HUES64 (cell line): Measurements from ENCODE around the gene PLPP3.

Experiments used
- H3K27ac ChIP-seq: 2 replicates; pipeline ENCODE4 v1.7.0; 2013; ENCODE audit warnings: low read depth, low read length, inconsistent platforms
- H3K27me3 ChIP-seq: 2 replicates; pipeline ENCODE4 v1.6.1; 2013; ENCODE audit warnings: mild to moderate bottlenecking, low read length; ENCODE audit not compliant: insufficient read depth
- H3K36me3 ChIP-seq: 2 replicates; pipeline ENCODE4 v1.6.1; 2013; ENCODE audit warnings: mild to moderate bottlenecking, low read length; ENCODE audit not compliant: insufficient read depth
- H3K4me1 ChIP-seq: 2 replicates; pipeline ENCODE4 v1.6.1; 2013; ENCODE audit warnings: mild to moderate bottlenecking, low read length, moderate library complexity; ENCODE audit not compliant: insufficient read depth
- H3K4me3 ChIP-seq: 2 replicates; pipeline ENCODE4 v1.5.1; 2013; ENCODE audit warnings: mild to moderate bottlenecking, low read length, moderate library complexity
- H3K9ac ChIP-seq: 2 replicates; pipeline ENCODE4 v1.6.1; 2013; ENCODE audit warnings: mild to moderate bottlenecking, low read depth, low read length
- H3K9me3 ChIP-seq: 2 replicates; pipeline ENCODE4 v1.6.1; 2013; ENCODE audit warnings: low read depth, low read length; ENCODE audit not compliant: insufficient read depth
- WGBS: fragments of 150-250, 120-280 bp; methylation state at CpG from one replicate; pipeline ENCODE4 v1.1.7; 2013; ENCODE audit warnings: missing lambda C conversion rate; 5-methylcytosine and 5-hydroxymethylcytosine counted together

The PLPP3 gene

DNA sequence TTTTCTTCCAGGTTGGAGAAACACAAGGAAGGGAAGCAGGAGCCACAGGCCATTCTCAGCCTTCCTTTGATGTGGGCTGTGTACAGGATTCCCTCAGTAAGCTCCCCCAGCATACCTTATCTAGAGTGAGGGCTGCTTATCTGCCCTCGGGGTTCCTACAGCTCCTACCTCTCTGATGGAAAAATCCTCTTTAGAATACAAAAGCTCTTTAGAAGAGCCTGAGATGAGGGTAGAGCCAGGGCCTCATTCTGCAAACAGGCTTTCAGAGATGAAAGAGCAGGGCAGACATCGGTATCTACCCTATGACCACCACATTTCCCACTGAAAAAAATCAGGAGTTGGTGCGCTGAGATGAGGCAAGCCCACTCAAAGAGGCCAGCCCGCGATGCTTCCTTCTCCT, 85.1 kb downstream of the PLPP3 start:
- WGBS = 25% methylated on average over 5 of the region's 5 CpGs
- Histone ChIP-seq H3K27me3 (no peaks in the 10 kb centered on the region), H3K36me3 (peaks cover 46% of the 10 kb centered on the region), H3K9ac (no peak overlapping the region), H3K4me1 (peaks cover 23% of the 10 kb centered on the region), H3K27ac (no peak overlapping the region; the same call in 1 of the 2 replicates), H3K4me3 (no peak overlapping the region), H3K9me3 (no peaks in the 10 kb centered on the region)

DNA sequence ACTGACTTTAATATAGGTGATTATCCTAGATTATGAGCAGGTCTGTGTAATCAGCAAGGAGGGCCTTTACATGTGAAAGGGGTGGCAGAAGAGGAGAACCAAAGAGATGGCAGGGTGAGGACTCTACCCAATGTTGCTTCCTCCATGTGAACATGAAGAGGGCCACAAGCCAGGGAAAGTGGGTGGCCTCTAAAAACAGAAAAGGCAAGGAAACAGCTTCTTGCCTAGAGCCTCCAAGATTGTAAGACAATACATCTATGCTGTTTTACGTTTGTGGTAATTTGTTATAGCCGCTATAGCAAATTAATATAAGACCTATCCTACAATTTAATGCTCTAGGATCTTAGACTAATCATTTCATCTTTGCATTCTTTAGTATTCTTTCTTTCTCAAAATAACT, 85.5 kb downstream of the PLPP3 start:
- no CpG with 5 or more reads among the region's 2 CpGs for WGBS
- H3K27ac ChIP-seq = peak overlapping the region; percentile 19; the same call in 1 of the 2 replicates
- no peaks in the 10 kb centered on the region for H3K9me3 ChIP-seq
- H3K27me3 ChIP-seq = no peaks in the 10 kb centered on the region
- H3K36me3 ChIP-seq = peaks cover 42% of the 10 kb centered on the region
- H3K4me1 ChIP-seq = peaks cover 20% of the 10 kb centered on the region
- H3K9ac ChIP-seq = no peak overlapping the region
- no peak overlapping the region for H3K4me3 ChIP-seq

DNA sequence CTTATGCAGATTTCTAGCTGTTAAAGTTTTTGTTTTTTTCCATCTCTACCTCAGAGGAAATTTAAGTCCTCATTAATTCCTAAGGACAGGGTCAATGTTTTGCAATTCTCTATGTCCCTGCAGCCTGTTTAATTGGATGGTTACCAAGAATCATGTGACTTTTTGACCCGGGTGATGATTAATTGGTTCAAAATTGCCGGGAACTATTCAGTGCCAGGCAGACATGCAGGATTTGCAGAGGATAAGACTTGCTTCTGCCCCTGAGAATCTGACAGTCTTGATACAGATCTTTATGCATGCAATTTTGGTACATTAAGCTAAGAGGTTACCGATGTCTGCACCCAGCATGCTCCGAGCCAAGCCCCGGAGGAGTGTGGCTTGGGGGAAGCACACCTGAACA, 87.9 kb downstream of the PLPP3 start:
- Histone ChIP-seq H3K4me1 (peaks cover 20% of the 10 kb centered on the region), H3K27me3 (no peaks in the 10 kb centered on the region), H3K27ac (no peak overlapping the region), H3K9ac (no peak overlapping the region), H3K36me3 (peaks cover 28% of the 10 kb centered on the region), H3K9me3 (no peaks in the 10 kb centered on the region), H3K4me3 (no peak overlapping the region)
- 84% methylated on average over 5 of the region's 5 CpGs for WGBS

DNA sequence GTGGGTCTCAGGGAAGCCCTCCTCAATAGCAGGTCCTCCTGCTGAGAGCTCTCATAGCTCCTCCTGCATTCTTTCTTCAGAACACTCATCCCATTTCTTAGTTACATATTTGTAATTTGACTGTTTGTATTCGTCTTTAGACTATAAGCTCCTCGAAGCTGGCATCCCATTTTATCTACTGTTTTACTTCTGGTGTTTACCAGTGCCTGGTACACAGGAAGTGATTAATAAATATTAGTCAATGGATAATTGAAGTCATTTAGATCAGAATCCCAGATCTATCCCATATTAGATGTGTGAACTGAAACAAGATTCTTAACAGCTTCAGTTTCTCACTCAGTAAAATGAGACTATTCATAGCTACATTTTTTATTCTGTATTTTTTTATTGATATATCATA, 88.7 kb downstream of the PLPP3 start:
- Histone ChIP-seq H3K4me3 (no peak overlapping the region), H3K36me3 (peaks cover 20% of the 10 kb centered on the region), H3K27ac (no peak overlapping the region), H3K4me1 (peaks cover 19% of the 10 kb centered on the region), H3K9me3 (no peaks in the 10 kb centered on the region), H3K27me3 (no peaks in the 10 kb centered on the region), H3K9ac (no peak overlapping the region)
- 100% methylated on average over 1 of the region's 2 CpGs for WGBS

DNA sequence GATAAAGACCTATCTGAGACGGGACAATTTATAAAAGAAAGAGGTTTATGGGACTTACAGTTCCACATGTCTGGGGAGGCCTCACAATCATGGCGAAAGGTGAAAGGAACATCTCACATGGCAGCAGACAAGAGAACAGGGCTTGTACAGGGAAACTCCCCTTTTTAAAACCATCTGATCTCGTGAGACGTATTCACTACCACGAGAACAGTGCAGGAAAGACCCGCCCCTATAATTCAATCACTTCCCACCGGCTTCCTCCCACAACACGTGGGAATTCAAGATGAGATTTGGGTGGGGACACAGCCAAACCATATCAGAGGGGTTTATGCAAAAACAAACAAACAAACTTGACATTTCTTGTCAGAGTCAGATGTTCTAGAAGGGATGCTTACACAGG, 89.7 kb downstream of the PLPP3 start:
- Histone ChIP-seq H3K9me3 (no peaks in the 10 kb centered on the region), H3K36me3 (peaks cover 11% of the 10 kb centered on the region), H3K9ac (no peak overlapping the region), H3K27me3 (no peaks in the 10 kb centered on the region), H3K27ac (no peak overlapping the region), H3K4me1 (peaks cover 9% of the 10 kb centered on the region; the same call in 1 of the 2 replicates), H3K4me3 (no peak overlapping the region)
- 90% methylated on average over 7 of the region's 8 CpGs for WGBS

DNA sequence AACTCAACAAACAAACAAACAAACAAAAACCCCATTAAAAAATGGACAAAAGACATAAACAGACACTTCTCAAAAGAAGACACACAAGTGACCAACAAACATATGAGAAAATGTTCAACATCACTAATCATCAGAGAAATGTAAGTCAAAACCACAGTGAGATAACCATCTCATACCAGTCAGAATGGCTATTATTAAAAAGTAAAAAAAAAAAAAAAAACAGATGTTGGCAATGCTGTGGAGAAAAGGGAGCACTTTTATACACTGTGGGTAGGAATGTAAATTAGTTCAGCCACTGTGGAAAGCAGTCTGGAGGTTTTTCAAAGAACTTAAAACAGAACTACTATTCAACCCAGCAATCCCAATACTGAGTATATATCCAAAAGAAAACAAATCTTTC, 94.7 kb downstream of the PLPP3 start:
- Histone ChIP-seq H3K36me3 (no peaks in the 10 kb centered on the region), H3K9me3 (no peaks in the 10 kb centered on the region), H3K9ac (no peak overlapping the region), H3K4me3 (no peak overlapping the region), H3K27me3 (no peaks in the 10 kb centered on the region), H3K4me1 (no peaks in the 10 kb centered on the region), H3K27ac (no peak overlapping the region)

DNA sequence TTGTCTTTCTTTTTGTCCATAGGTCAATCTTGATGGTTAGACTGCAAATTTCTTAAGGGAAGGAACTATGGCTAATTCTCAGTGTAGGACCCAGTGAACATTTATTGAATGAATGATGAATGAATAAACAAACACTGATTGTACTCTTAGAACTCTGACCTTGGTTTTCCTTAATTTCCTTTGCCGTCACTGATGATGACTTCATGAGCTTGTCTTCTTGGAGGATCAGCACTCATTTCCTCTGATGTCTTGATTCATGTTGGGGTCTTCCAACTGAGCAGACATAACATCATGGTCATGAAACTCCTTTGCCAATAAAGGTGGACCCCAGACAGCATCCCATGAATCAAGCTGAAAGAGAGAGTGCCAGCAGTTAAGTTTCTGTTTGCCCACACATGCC, 96.3 kb downstream of the PLPP3 start:
- no peak overlapping the region for H3K4me3 ChIP-seq
- 92% methylated on average over 1 of the region's 1 CpG for WGBS
- H3K4me1 ChIP-seq = peaks cover 3% of the 10 kb centered on the region

DNA sequence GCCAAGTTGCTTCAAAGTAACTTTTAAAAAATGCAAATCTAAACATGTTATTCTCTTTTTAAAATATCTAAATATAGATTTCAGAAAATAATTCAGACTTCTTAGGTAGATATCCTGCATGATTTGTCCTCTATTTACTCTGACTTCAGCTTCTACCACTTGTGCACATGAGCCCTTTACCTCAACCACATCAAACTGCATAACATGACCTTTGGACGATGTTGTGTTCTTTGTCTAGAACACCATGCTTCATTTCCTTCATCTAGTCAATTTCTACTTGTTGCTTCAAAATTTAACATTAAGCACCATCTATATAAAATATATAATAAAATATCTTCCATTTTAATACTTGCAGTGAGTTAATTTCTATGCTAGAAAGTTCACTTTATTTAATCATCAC, 96.9 kb downstream of the PLPP3 start:
- Histone ChIP-seq H3K4me3 (no peak overlapping the region), H3K9ac (no peak overlapping the region), H3K27me3 (peaks cover 10% of the 10 kb centered on the region; the same call in 1 of the 2 replicates), H3K27ac (no peak overlapping the region), H3K4me1 (peaks cover 7% of the 10 kb centered on the region), H3K9me3 (no peaks in the 10 kb centered on the region), H3K36me3 (no peaks in the 10 kb centered on the region)
- WGBS = 95% methylated on average over 1 of the region's 1 CpG

More for the DNA sequence above, 96.3 kb downstream of the PLPP3 start:
- Histone ChIP-seq H3K27ac (no peak overlapping the region), H3K36me3 (no peaks in the 10 kb centered on the region), H3K9me3 (no peaks in the 10 kb centered on the region), H3K9ac (no peak overlapping the region), H3K27me3 (peaks cover 10% of the 10 kb centered on the region; the same call in 1 of the 2 replicates)

DNA sequence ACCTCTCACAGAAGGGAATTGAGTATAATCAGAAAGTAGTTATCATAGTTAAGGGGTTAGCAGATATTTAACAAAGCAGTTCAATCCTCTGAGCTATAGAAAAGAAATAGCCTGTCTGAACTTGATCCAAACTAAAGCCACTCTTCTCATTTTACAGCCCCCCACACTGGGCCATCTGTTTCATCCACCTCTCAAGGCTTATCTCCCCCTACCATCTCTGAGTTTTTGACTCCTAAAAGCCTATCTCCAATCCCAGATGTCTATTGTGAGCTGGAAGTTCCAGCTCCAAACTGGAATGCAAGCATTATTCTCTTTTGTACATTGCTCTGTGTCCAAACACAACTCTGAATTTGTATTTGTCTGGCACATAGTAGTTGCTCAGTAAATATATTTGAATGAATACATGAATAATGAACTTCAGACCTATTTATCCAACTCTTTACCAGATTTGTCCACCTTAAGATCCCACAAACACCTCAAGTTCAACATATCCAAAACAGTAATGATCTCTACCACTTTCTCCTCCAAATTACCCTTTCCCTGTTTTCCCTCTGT, 98.1 kb downstream of the PLPP3 start:
- no peak overlapping the region for H3K9ac ChIP-seq
- H3K27ac ChIP-seq = no peak overlapping the region
- peaks cover 10% of the 10 kb centered on the region; the same call in 1 of the 2 replicates for H3K27me3 ChIP-seq
- H3K9me3 ChIP-seq = no peaks in the 10 kb centered on the region
- peaks cover 12% of the 10 kb centered on the region for H3K4me1 ChIP-seq
- H3K36me3 ChIP-seq = no peaks in the 10 kb centered on the region
- no peak overlapping the region for H3K4me3 ChIP-seq

DNA sequence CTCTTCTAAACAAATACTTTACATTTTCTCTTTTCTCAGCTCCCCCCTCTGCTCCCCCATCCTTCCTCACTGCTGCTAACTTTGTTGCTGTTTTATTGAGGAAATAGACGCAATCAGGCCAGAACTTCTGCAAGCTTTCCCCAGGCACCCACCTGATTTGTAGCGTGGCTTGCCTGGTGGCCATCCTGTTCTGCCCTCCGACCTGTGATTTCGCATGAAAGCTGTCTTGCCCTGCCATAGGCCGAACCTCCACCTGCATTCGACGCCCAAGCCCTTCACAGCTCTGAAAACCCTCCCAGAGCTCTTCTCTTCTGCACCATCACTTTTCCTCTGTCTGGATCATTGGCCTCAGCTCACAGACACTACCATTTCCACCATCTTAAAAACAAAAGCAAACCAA, 100.6 kb downstream of the PLPP3 start:
- Histone ChIP-seq H3K9me3 (no peaks in the 10 kb centered on the region), H3K27ac (no peak overlapping the region), H3K4me1 (peaks cover 12% of the 10 kb centered on the region), H3K36me3 (no peaks in the 10 kb centered on the region), H3K9ac (no peak overlapping the region), H3K4me3 (no peak overlapping the region), H3K27me3 (peaks cover 10% of the 10 kb centered on the region; the same call in 1 of the 2 replicates)
- WGBS = 86% methylated on average over 7 of the region's 7 CpGs

DNA sequence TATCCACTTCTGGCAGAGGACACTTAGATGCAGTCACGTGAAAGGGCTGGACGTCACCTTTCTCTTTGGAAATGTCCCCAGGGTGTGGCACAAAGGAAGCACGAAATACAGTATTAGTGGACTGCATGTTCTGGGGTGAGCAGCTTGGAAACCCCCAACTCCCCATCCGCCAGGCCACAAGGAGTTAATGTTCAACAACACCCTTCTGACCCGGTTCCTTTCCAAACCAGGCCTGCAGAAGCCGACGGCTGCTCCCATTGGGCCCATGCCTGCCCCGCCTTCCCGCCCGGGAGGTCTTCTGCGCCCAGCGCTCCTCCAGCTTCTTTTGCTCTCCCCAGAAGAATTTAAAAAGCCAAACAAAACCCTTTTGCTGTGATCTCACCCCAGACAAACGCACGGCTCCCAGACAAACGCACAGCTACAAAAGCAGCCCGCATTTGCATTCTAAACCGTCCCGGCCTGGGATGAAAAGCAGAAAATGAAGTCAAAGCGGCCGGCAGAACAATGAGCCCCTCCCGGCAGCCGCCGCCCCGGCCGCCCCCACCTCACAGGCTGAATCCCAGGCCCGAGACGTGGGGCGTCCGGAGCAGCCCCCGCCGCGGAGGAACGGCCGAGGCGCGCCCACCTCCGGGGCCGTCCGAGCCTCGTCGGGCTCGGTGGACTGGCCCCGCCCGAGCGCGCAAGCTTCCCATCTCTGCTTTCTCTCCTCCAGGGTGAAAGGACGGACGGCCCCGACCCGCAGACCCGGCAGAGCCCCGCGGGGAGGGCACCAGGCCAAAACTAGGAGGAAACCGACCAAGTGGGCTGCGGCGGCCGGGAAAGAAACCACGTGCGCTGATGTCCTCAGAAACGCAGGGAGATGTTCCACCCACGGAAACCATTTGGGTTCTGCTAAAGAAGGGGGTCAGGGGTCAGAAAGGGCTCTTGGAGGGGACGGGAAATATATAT, 101.9 kb downstream of the PLPP3 start:
- peak overlapping the region; percentile 81; the same call in 1 of the 2 replicates for H3K27ac ChIP-seq
- no peaks in the 10 kb centered on the region for H3K36me3 ChIP-seq
- H3K4me1 ChIP-seq = peaks cover 12% of the 10 kb centered on the region
- H3K9me3 ChIP-seq = no peaks in the 10 kb centered on the region
- 4% methylated on average over 61 of the region's 62 CpGs for WGBS
- H3K4me3 ChIP-seq = peak overlapping the region; percentile 53
- peak overlapping the region; percentile 56 for H3K9ac ChIP-seq
- peaks cover 10% of the 10 kb centered on the region; the same call in 1 of the 2 replicates for H3K27me3 ChIP-seq
